ENCODE data around the gene SLC44A1. TPM values are rescaled to one million over a fixed set of nuclear protein-coding genes. Genes with fewer than 3 reads are reported as not detected.

SLC44A1 gene
- polyA plus RNA-seq, 1 of the 3 experiments (the other 2 are of a cell fraction): 4.5 TPM

DNA sequence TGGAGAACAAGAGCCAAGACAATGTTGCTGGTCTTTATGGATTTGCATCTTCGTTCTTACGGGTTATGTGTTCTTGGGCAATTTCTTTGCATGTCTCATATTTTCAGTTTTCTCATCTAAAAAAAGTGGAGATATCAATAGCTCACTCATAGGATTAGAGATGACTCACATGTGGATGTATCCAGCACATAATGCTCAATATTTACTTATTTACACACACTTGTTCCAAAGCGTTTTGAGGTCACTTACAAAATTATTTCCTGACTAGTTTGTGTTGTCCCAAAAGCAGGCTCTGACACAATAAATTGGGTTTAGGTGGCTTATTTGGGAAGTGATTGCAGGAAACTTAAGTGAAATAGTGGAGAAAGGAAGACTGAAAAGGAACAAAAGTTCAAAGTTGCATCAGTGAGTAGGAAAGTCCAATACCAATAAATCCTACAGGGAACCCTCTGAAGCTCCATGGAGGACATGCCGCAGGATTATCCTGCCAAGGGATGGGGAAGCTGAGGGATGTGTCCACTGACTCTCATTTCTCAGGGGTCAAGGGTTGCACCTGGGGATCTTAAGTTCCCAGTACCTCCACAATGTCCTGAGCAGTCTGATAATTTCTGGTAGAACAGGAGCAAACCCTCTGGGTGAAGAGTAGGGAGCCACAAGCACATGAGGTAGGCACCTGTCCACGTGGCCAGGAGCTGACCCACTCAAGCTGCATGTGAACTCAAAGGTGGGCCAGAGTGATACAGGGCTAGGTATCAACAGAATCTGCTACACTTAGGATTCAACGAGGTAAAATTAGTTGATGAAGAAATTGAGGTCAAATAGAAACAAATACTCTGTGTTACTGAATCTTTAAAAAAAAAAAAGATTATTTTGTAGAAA, 37.4 kb upstream of the SLC44A1 start:
- ChIA-PET POLR2A (no interaction called here), CTCF (no interaction called here)
- H4K20me1 ChIP-seq (ENCODE audit: insufficient read depth): no peaks in the 10 kb centered on the region
- no peak overlapping the region for H3K4me2 ChIP-seq
- WGBS (ENCODE audit: low lambda C conversion rate): 54% methylated on average over 6 of the region's 6 CpGs
- no peak overlapping the region for H3K27ac ChIP-seq (ENCODE audit: low read depth in 2 of 2, low read length in 1 of 2)
- no peaks in the 10 kb centered on the region for H3K79me2 ChIP-seq (ENCODE audit: insufficient read depth)
- no peaks in the 10 kb centered on the region for H3F3A ChIP-seq (replicated peaks; ENCODE audit: insufficient read depth)
- H3K9me2 ChIP-seq: no peaks in the 10 kb centered on the region
- no peak overlapping the region for H2AFZ ChIP-seq (ENCODE audit: low read depth)
- H3K9me3 ChIP-seq: no peaks in the 10 kb centered on the region
- H3K4me3 ChIP-seq (ENCODE audit: low read depth in 2 of 2, low read length in 1 of 2): no peak overlapping the region
- no peak overlapping the region for H3K9ac ChIP-seq
- no peaks in the 10 kb centered on the region for H3K4me1 ChIP-seq (ENCODE audit: control insufficient read depth in 1 of 2, insufficient read depth in 2 of 2, low read depth in 1 of 2, low read length in 1 of 2)
- H3K27me3 ChIP-seq (ENCODE audit: insufficient read depth): no peaks in the 10 kb centered on the region
- DNase-seq: no peak
- no peaks in the 10 kb centered on the region for H3K36me3 ChIP-seq (replicated peaks in 1 of 2; ENCODE audit: control insufficient read depth in 1 of 2, insufficient read depth in 2 of 2, low read length in 1 of 2)
- TF ChIP-seq, protein P1, sequence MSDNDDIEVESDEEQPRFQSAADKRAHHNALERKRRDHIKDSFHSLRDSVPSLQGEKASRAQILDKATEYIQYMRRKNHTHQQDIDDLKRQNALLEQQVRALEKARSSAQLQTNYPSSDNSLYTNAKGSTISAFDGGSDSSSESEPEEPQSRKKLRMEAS (IDR thresholded peaks at IDR 0.05; ENCODE audit: low read depth): no peak
- TF ChIP-seq NRF1 (IDR thresholded peaks at IDR 0.05; ENCODE audit: low read depth, low read length): no peak
- no peak for TF ChIP-seq POLR2AphosphoS5 (IDR thresholded peaks at IDR 0.05; ENCODE audit: low read depth, low read length)
- TF ChIP-seq EP300 (IDR thresholded peaks at IDR 0.05; ENCODE audit: borderline replicate concordance in 1 of 2, low read depth in 1 of 2, low read length in 1 of 2): no peak
- TF ChIP-seq JUND (IDR thresholded peaks at IDR 0.05): no peak
- no peak for TF ChIP-seq YY1 (IDR thresholded peaks at IDR 0.05; ENCODE audit: low read depth)
- TF ChIP-seq MXI1 (IDR thresholded peaks at IDR 0.05; ENCODE audit: low read depth, low read length): no peak

DNA sequence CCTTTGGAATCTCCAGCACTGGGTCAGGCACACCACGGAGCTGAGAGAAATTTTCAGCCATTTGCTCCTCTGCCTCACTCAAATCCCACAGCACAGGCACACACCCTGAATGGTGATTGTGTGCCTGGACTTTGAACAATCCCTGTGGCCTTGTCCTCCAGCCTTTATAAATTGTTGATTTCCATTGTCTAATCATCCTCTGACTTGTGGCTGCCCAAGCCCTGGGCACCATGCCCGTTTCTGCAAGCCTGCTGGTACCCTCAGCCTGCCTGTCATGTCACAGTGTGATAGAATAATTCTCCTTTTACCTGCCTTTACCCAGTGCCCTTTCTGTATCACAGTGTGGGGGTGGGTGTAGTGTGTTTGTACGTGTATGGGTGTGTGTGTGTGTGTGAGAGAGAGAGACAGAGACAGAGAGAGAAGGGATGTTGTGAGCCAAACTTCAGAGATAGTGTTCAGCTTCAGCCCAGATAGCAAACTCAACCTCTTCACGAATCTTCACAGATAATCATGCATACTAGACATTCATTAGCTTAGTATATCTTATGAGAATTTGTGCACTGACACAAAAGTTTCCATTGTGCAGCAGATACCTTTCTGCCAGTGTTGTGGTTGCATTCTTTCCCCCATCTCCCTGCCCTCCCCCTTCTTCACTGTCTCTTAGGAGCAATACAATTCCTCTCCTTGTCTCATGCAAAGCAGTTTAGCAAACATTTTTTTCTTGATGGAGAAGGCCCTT, 27.8 kb upstream of the SLC44A1 start:
- Histone ChIP-seq H4K20me1 (ENCODE audit: insufficient read depth) (no peaks in the 10 kb centered on the region), H3K4me1 (ENCODE audit: control insufficient read depth in 1 of 2, insufficient read depth in 2 of 2, low read depth in 1 of 2, low read length in 1 of 2) (peaks cover 4 to 6% of the 10 kb centered on the region in 2 experiments; a peak in 1 of 4 replicates), H3K9ac (no peak overlapping the region), H3K79me2 (ENCODE audit: insufficient read depth) (no peaks in the 10 kb centered on the region), H3K27ac (ENCODE audit: low read depth in 2 of 2, low read length in 1 of 2) (no peak overlapping the region), H3K9me3 (no peaks in the 10 kb centered on the region), H3K27me3 (ENCODE audit: insufficient read depth) (no peaks in the 10 kb centered on the region), H3K9me2 (no peaks in the 10 kb centered on the region), H3K4me3 (ENCODE audit: low read depth in 2 of 2, low read length in 1 of 2) (no peak overlapping the region), H3K4me2 (peak overlapping the region; percentile 8; the same call in 1 of the 2 replicates), H3F3A (replicated peaks; ENCODE audit: insufficient read depth) (no peaks in the 10 kb centered on the region), H2AFZ (ENCODE audit: low read depth) (peak overlapping the region; percentile 35; the same call in 1 of the 2 replicates), H3K36me3 (replicated peaks in 1 of 2; ENCODE audit: control insufficient read depth in 1 of 2, insufficient read depth in 2 of 2, low read length in 1 of 2) (no peaks in the 10 kb centered on the region)
- WGBS (ENCODE audit: low lambda C conversion rate): 36% methylated on average over 4 of the region's 4 CpGs
- ChIA-PET POLR2A (no interaction called here), CTCF (no interaction called here)
- DNase-seq: no peak
- TF ChIP-seq EZH2phosphoT487 (IDR thresholded peaks at IDR 0.05; ENCODE audit: borderline replicate concordance, low read depth) (no peak), EP300 (IDR thresholded peaks at IDR 0.05; ENCODE audit: borderline replicate concordance in 1 of 2, low read depth in 1 of 2, low read length in 1 of 2) (no peak), TAF1 (IDR thresholded peaks at IDR 0.05; ENCODE audit: borderline replicate concordance, low read depth, low read length) (no peak), FOSL2 (IDR thresholded peaks at IDR 0.05; ENCODE audit: borderline replicate concordance, low read depth) (no peak), ELF1 (IDR thresholded peaks at IDR 0.05) (no peak), RFX5 (IDR thresholded peaks at IDR 0.05; ENCODE audit: low read length) (no peak), CHD2 (IDR thresholded peaks at IDR 0.05; ENCODE audit: low read length, partially characterized antibody) (no peak), GATA2 (CRISPR knock-in tag; IDR thresholded peaks at IDR 0.05) (no peak), GABPA (IDR thresholded peaks at IDR 0.05; ENCODE audit: low read depth) (no peak), FOXM1 (IDR thresholded peaks at IDR 0.05; ENCODE audit: low read depth) (no peak), MEF2A (IDR thresholded peaks at IDR 0.05; ENCODE audit: borderline replicate concordance, low read depth) (no peak), MXI1 (IDR thresholded peaks at IDR 0.05; ENCODE audit: low read depth, low read length) (no peak), YY1 (IDR thresholded peaks at IDR 0.05; ENCODE audit: low read depth) (no peak), RAD21 (IDR thresholded peaks at IDR 0.05; ENCODE audit: low read length) (no peak), SIN3A (IDR thresholded peaks at IDR 0.05; ENCODE audit: borderline replicate concordance, low read depth, low read length) (no peak)
- TF ChIP-seq, protein P2, sequence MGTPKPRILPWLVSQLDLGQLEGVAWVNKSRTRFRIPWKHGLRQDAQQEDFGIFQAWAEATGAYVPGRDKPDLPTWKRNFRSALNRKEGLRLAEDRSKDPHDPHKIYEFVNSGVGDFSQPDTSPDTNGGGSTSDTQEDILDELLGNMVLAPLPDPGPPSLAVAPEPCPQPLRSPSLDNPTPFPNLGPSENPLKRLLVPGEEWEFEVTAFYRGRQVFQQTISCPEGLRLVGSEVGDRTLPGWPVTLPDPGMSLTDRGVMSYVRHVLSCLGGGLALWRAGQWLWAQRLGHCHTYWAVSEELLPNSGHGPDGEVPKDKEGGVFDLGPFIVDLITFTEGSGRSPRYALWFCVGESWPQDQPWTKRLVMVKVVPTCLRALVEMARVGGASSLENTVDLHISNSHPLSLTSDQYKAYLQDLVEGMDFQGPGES (IDR thresholded peaks at IDR 0.05; ENCODE audit: low read depth, low read length): no peak
- TF ChIP-seq, protein P3, sequence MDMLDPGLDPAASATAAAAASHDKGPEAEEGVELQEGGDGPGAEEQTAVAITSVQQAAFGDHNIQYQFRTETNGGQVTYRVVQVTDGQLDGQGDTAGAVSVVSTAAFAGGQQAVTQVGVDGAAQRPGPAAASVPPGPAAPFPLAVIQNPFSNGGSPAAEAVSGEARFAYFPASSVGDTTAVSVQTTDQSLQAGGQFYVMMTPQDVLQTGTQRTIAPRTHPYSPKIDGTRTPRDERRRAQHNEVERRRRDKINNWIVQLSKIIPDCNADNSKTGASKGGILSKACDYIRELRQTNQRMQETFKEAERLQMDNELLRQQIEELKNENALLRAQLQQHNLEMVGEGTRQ (IDR thresholded peaks at IDR 0.05; ENCODE audit: borderline replicate concordance, low read depth, low read length): no peak
- TF ChIP-seq, protein P4, sequence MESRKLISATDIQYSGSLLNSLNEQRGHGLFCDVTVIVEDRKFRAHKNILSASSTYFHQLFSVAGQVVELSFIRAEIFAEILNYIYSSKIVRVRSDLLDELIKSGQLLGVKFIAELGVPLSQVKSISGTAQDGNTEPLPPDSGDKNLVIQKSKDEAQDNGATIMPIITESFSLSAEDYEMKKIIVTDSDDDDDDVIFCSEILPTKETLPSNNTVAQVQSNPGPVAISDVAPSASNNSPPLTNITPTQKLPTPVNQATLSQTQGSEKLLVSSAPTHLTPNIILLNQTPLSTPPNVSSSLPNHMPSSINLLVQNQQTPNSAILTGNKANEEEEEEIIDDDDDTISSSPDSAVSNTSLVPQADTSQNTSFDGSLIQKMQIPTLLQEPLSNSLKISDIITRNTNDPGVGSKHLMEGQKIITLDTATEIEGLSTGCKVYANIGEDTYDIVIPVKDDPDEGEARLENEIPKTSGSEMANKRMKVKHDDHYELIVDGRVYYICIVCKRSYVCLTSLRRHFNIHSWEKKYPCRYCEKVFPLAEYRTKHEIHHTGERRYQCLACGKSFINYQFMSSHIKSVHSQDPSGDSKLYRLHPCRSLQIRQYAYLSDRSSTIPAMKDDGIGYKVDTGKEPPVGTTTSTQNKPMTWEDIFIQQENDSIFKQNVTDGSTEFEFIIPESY (IDR thresholded peaks at IDR 0.05; ENCODE audit: borderline replicate concordance, low read depth): no peak
